ENCODE measurements around the gene NFXL1. TPM values are rescaled to one million over a fixed set of nuclear protein-coding genes. Genes with fewer than 3 reads are reported as not detected.

Gene NFXL1
- total RNA-seq, 1 donor from 2014 or later = 30.3 TPM

DNA sequence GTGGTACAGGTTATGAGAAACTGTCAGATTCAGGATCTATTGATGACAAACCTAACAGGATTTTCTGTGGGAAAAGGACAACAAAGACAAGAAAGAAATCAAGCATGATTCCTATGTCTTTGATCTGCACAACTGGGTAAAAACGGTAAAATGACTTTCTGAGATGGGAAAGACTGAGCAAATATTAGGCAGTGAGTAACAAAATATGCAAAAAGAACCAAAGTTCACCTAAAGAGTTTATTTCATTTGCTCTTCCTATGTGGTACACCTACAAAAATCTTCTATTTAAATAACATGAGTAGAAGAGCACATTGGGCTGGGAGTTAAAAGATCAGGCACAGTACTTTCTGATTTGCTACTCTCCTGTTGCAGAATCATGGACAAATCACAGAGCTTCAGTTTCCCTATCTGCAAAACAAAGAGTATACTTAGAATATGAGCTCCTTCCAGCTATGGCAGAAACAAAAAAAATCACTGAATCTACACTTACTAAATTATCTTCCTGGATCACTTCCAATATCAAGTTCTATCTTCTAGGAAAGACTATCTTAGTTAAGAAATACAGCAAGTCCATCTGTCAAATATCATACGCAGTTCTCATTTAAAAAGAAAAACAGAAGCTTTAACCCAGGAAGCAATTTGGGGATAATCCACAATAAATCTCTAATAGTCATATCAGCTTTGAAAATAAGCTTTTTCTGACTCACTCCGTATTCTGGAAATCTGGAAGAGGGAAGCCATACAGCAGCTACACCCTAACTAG is 37.4 kb downstream of the NFXL1 start:
- no peak overlapping the region for H3K4me3 Mint-ChIP-seq
- no peak for DNase-seq (ENCODE audit: low spot score in 2 of 2, unreplicated experiment in 2 of 2)
- no peak for TF ChIP-seq CTCF (IDR thresholded peaks at IDR 0.05; ENCODE audit: unreplicated experiment)
- no peak overlapping the region for H3K27ac Mint-ChIP-seq
- peaks cover 61% of the 10 kb centered on the region for H3K36me3 Mint-ChIP-seq
- H3K27me3 Mint-ChIP-seq (ENCODE audit: low read depth) = no peaks in the 10 kb centered on the region
- H3K9me3 Mint-ChIP-seq = peaks cover 23% of the 10 kb centered on the region
- H3K4me1 Mint-ChIP-seq = peaks cover 9% of the 10 kb centered on the region

GRCh38 chr4:47876310-47876709 is 38.1 kb downstream of the NFXL1 start:
- TF ChIP-seq CTCF (IDR thresholded peaks at IDR 0.05; ENCODE audit: unreplicated experiment) = no peak
- Mint-ChIP-seq H3K27ac (peak overlapping the region; percentile 2), H3K4me3 (no peak overlapping the region), H3K9me3 (peaks cover 23% of the 10 kb centered on the region), H3K4me1 (peaks cover 9% of the 10 kb centered on the region), H3K27me3 (ENCODE audit: low read depth) (no peaks in the 10 kb centered on the region), H3K36me3 (peaks cover 60% of the 10 kb centered on the region)
- DNase-seq (ENCODE audit: low spot score in 2 of 2, unreplicated experiment in 2 of 2) = no peak

GRCh38 chr4:47873877-47874541 is 40.4 kb downstream of the NFXL1 start:
- Mint-ChIP-seq H3K4me1 (peaks cover 9% of the 10 kb centered on the region), H3K9me3 (peaks cover 34% of the 10 kb centered on the region), H3K27ac (no peak overlapping the region), H3K4me3 (no peak overlapping the region), H3K27me3 (ENCODE audit: low read depth) (no peaks in the 10 kb centered on the region), H3K36me3 (peaks cover 72% of the 10 kb centered on the region)
- no peak for DNase-seq (ENCODE audit: low spot score in 2 of 2, unreplicated experiment in 2 of 2)
- no peak for TF ChIP-seq CTCF (IDR thresholded peaks at IDR 0.05; ENCODE audit: unreplicated experiment)

GRCh38 chr4:47863486-47863885 is 50.9 kb downstream of the NFXL1 start:
- Mint-ChIP-seq H3K27me3 (ENCODE audit: low read depth) (no peaks in the 10 kb centered on the region), H3K27ac (no peak overlapping the region), H3K4me1 (no peaks in the 10 kb centered on the region), H3K9me3 (peaks cover 15% of the 10 kb centered on the region), H3K4me3 (no peak overlapping the region), H3K36me3 (peaks cover 35% of the 10 kb centered on the region)
- no peak for DNase-seq (ENCODE audit: low spot score in 2 of 2, unreplicated experiment in 2 of 2)
- no peak for TF ChIP-seq CTCF (IDR thresholded peaks at IDR 0.05; ENCODE audit: unreplicated experiment)

- H3K4me1 Mint-ChIP-seq = no peaks in the 10 kb centered on the region
- H3K4me3 Mint-ChIP-seq = no peak overlapping the region
- no peak for DNase-seq (ENCODE audit: low spot score in 2 of 2, unreplicated experiment in 2 of 2)
- H3K9me3 Mint-ChIP-seq = peaks cover 5% of the 10 kb centered on the region
- peaks cover 26% of the 10 kb centered on the region for H3K36me3 Mint-ChIP-seq
- no peak for TF ChIP-seq CTCF (IDR thresholded peaks at IDR 0.05; ENCODE audit: unreplicated experiment)
- H3K27ac Mint-ChIP-seq = no peak overlapping the region
- H3K27me3 Mint-ChIP-seq (ENCODE audit: low read depth) = no peaks in the 10 kb centered on the region
Observed at GRCh38 chr4:47862297-47862696, 52.1 kb downstream of the NFXL1 start.

All from mesothelial cell of epicardium (in vitro differentiated cells).